HG03135 (cell line): Measurements from ENCODE around the gene KCNE3.
A peak's percentile ranks its signal among the peaks of the same experiment; 100 is the strongest.

Experiments
- ATAC-seq: cut with Tn5 transposase; IDR thresholded peaks from one replicate; pipeline ENCODE4 v1.9.1; 2021; ENCODE audit warnings: mild to moderate bottlenecking, moderate library complexity; ENCODE audit not compliant: unreplicated experiment

The KCNE3 gene

DNA sequence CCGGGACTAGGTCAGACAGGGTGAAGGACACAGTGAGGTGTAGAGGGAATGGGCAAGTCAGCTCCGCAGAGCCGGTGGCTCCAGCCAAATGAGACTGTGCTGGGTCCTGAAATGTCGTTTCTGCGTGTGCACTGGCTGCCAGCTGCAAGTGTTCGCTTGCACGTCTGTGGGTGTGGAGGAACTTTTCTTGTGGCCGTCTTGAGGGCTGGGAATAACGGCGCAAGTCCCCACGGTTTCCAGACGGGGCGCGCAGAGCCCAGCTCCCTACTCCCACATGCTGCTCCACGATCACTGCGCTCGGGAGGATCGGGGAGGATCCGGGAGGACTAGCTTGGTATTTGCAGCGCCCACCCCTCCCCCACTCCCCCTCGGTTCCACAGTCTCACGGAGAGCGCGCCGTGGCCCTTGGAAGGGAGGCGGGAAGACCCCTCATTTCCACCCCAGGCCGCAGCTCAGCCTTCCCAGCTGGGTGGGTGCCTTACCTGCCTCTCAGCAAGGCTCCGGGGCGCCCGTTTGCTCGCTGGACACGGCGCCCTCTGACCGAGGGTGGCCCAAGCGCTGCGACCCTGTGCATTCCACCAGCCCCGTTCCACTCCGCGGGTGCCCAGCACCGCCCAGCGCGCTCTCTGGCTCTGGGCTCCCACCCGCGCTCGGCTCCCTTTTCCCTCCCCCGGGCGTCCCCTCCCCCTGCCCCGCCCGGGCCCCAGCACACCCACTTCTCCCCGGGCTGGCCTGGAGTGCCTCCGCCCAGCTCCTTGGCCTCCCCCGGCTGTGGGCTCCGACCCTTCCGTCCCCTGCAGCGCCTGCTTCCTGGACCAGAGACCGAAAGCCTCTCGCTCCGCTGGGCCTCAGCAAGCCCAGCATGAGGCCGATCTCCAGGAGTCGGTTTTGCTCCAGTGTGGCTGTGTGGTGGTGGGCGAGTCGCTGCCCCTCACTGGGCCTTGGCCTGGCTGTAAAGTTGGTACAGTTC, at the start of gene KCNE3:
KCNE3 (minus strand) TSS at position 634 of the 970 bp plus-strand sequence. CDS start 9,986 bp downstream, outside the sequence.
- no peak for ATAC-seq

DNA sequence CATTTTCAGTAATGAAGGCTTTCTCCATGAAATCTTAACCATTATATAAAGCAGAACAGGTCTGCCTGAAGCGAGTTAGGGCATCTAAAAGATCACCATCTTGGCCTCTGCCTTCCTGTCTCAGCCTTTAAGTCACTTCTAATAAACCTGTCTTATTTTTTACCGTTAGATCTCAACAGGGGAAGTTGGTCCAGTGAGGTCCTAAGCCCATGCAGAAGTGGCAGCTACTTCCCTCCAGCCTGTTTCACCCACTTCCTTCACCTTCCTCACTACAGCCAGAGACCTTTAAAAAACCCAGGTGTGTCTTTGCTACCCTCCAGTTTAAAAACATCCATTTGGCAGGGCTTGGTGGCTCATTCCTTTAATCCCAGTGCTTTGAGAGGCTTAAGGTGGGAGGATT, 40.2 kb upstream of the KCNE3 start:
- no peak for ATAC-seq

DNA sequence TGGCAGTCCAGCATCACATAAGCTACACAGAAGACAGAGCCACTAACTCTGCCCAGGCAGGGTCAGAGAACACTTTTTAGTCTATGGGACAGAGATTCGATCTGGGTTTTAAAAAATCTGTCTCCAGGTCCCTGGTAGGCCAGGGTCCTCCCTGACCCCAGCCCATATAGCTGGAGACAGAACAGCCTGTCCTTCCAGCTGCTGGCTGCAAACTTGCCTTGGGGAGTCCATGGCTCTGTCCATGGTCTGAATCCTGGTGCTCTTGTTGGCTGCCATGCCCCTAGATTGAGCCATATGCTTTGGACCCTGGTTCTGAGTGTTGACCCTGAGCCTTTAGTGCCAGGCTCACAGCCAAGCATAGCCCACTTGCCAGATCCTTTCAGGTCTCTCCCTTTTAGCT, 39.5 kb upstream of the KCNE3 start:
- ATAC-seq: no peak

- no peak for ATAC-seq
Measured at GRCh38 chr11:74505911-74506310, 38.6 kb upstream of the KCNE3 start.

GRCh38 chr11:74504100-74504691, 36.8 kb upstream of the KCNE3 start:
- ATAC-seq: no peak

DNA sequence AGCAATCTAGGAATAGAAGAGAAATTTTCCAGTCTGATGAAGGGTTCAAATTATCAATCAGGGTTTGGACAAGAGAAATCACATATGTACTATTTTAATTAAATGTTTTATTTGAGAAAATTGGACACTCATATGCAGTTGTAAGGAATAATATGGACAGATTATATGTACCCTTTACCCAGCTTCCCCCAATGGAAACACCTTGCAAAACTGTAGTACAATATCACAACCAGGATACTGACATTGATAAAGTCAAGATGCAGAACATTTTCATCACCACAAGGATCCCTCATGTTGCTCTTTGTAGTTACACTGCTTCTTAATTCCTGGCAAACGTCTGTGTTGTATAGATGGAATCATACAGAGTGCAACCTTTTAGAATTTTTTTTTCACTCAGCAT, 27.6 kb upstream of the KCNE3 start:
- ATAC-seq: no peak

- no peak for ATAC-seq
Measured at GRCh38 chr11:74493791-74494630, 26.7 kb upstream of the KCNE3 start.

DNA sequence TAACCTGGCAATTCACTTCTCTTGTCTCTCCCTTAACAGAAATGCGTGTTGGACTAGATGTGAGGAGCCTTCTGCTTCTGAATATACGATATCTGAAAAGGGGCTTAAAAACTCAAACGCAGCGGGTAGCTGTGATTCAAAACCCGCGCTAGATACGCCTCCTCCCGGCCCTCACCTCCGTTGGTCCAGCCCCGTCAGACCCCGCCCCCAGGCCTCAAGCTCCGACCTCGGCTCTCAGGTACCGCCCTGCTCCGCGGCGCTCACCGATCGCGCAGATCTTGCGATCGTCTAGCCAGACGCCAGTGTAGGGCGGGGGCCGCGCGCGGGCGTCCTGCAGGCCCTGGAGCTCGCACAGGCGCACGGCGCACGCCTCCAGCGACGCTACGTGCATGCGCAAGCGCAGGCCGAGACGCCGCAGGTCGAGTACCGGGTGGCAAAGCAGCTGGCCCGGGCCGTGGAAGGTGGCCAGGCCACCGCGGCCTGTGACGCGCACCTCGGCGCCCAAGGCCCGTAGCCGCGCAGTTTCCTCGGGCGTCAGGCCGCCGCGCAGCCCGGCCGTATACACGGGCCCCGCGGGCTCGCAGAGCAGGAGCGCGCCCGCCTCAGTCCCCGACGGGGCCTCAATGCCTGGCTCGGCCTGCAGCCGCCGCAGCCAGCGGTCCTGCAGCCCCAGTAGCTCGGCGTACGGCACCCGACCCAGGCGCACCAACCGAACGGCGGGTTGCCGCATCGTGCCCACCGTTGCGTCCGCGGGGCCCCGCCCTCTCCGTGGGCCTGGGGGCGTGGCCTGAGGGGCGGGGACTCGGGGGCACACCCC, 25.8 kb upstream of the KCNE3 start, which contains the start of gene LIPT2:
LIPT2 (minus strand) TSS at position 751 of the 817 bp plus-strand sequence; CDS start at position 730, 21 bp downstream.
- peak; percentile 97 for ATAC-seq

DNA sequence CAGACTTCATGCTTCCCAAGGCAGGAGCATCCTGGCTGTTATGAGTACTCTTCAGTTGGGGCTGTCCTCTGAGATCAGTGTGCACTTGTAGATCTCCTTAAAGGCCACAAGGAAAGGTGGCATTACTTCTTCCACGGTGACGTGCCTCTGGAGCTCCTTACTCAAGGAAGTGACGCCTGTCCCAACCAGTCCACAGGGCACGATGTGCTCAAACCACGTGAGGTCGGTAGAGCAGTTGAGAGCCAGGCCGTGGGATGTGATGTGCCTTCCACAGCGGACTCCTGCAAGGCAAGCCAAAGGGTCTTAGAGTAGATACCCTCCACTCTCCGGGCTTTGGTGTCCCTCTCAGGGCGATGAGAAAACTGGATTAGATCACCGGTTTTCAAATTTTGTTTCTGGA, 24.7 kb upstream of the KCNE3 start:
- ATAC-seq: no peak

GRCh38 chr11:74490941-74491340, 23.6 kb upstream of the KCNE3 start:
- no peak for ATAC-seq

- no peak for ATAC-seq
Measured at GRCh38 chr11:74487875-74488274, 20.5 kb upstream of the KCNE3 start.

GRCh38 chr11:74485868-74486267, 18.5 kb upstream of the KCNE3 start:
- ATAC-seq: no peak

GRCh38 chr11:74480688-74481417, 13.5 kb upstream of the KCNE3 start:
- ATAC-seq: no peak

DNA sequence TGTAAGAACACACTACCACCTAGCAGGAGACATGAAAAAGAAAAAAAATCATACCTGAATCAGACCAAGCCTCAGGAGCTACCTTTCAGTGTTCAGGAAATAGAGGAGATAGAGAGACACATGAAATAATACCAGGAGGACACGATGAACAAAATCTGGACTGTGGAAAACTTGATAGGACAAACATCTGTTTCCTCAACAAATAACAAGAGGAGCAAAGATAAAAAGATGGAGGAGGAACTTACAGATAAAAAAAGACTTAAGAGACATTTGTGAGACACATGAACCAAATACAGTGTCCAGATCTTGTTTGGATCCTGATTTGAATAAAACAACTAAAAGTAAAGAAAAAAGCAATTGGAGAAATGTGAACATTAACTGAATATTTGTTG, 12.4 kb upstream of the KCNE3 start:
- ATAC-seq: no peak

DNA sequence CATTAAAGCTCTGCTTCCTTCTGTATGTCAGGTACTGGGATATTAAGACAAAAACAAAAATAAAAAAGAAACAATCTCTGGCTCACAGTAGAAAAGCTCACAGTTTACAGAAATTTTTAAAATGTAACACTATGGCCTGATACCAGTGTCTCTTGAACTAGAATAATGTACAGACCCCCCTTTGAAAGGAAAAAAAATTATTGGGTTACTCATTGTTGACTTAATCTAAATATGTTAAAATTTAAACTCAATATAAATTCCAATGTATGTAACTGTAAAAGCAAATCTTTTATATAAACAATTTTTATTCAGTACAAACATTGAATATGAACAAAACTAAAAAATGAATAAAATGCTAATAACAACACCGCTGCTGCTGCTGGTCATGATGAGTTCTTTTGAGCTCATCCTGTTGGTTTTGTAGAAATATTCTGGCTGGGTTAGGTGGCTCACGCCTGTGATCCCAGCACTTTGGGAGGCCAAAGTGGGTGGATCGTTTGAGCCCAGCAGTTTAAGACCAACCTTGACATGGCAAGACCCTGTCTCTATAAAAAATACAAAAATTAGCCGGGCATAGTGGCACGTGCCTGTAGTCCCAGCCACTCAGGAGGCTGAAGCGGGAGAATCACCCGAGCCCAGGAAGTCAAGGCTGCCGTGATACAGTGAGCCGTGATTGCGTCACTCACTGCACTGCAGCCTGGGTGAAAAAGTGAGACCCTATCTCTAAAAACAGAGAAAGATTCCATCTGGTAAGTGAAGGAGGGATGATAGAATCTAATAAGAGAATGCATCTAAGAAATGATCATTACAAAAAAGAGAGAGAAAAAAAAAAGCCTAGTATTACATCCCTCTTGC, 11.8 kb upstream of the KCNE3 start:
- no peak for ATAC-seq

DNA sequence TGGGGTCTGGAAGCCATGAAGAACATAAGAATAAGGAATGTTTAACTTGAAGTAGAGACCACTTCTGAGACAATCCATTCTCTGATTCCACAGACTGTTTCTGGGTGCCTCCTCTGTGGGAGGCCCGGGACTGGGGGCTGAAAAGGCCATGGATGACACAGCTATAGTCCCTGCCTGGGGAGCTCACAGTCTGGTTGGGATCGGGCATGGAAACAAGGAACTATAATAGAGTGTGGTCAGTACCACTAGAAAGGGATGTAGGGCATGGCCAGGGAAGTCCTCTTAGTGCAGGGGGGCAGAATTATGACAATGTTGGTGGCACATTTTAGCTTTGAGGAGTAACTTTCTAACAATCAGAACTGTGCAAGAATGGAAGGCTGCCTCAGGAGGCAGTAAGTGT, 9.2 kb upstream of the KCNE3 start:
- ATAC-seq: no peak

GRCh38 chr11:74474316-74474715, 7.0 kb upstream of the KCNE3 start:
- ATAC-seq: no peak

DNA sequence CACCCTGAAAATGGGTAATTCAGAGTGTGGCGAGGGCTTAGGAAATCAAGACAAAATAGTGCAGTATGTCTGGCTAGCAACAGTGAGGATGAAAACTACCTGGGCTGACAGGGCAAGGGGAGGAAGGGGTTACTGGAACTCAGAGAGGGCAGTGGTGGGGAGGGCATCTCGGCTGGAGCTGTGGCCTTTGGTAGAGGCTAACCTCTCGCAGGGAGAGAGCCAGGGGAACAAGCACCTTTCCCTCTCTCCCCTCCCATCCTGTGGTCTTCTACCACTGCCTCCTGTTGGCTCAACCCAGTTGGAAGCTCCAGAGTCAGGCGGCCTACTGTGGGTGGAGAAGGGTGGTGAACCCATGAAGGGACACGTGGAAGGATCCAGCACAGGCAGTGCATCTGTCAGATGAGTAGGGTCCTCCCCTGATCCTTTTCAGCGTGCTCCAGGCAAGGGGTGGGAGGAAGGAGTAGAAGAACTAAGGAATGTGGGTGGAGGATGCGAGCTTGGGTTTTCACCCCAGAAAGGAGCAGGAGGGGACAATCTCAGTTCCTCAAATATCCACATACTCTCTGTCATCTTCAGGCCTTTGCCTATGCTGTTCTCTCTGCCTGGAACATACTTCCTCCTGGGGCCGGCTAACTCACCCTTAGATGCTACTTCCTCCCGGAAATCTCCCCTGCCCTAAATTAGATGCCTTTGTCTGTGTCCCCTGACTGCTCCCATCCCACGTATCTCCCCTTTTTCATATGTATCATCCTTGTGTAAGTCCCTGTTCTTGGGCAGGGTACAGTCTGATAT, 6.2 kb upstream of the KCNE3 start:
- no peak for ATAC-seq
